Stimulated activated naive CD8-positive, alpha-beta T cell treated with anti-CD3 and anti-CD28 coated beads, Interleukin-15, amount 100 ng/mL, for 72 hours (primary cell): ENCODE measurements around the gene ADAT2.
A peak's percentile ranks its signal among the peaks of the same experiment; 100 is the strongest.

Source experiments
- ATAC-seq: fragments of 150-1000 bp; cut with Tn5 transposase; 2 replicates; pipeline ENCODE4 v1.10.0; 2021; ENCODE audit warnings: mild to moderate bottlenecking, moderate library complexity
- DNase-seq, 2 donors: peaks; one replicate each; pipeline ENCODE4 v3.0.0; 2021 to 2022
- H3K27ac Mint-ChIP-seq, 2 donors: one replicate each; pipeline ENCODE4 v1.8.0; 2022; ENCODE audit warnings: mild to moderate bottlenecking in 2 of 2, mixed read lengths in 2 of 2, moderate library complexity in 2 of 2
- H3K27me3 Mint-ChIP-seq: one replicate; pipeline ENCODE4 v1.8.0; 2022; ENCODE audit warnings: mixed read lengths
- H3K4me1 Mint-ChIP-seq: one replicate; pipeline ENCODE4 v1.8.0; 2022; ENCODE audit warnings: mild to moderate bottlenecking, mixed read lengths
- H3K4me3 Mint-ChIP-seq, 2 donors: one replicate each; pipeline ENCODE4 v1.8.0; 2022; ENCODE audit warnings: mild to moderate bottlenecking in 2 of 2, mixed read lengths in 2 of 2, moderate library complexity in 1 of 2
- H3K9me3 Mint-ChIP-seq, 2 donors: one replicate each; pipeline ENCODE4 v1.8.0; 2022; ENCODE audit warnings: mixed read lengths in 2 of 2

The ADAT2 gene

GRCh38 chr6:143408787-143409162, 41.7 kb downstream of the ADAT2 start:
- no peaks in the 10 kb centered on the region for H3K4me1 Mint-ChIP-seq
- no peak overlapping the region for H3K27ac Mint-ChIP-seq
- no peak overlapping the region for H3K4me3 Mint-ChIP-seq
- no peak for DNase-seq
- H3K27me3 Mint-ChIP-seq = peaks cover 7% of the 10 kb centered on the region
- H3K9me3 Mint-ChIP-seq = peaks cover 9 to 12% of the 10 kb centered on the region in 2 donors
- no peak for ATAC-seq

- H3K27ac Mint-ChIP-seq = no peak overlapping the region
- H3K4me1 Mint-ChIP-seq = no peaks in the 10 kb centered on the region
- peaks cover 9 to 12% of the 10 kb centered on the region in 2 donors for H3K9me3 Mint-ChIP-seq
- ATAC-seq (no peak), DNase-seq (no peak)
- peaks cover 7% of the 10 kb centered on the region for H3K27me3 Mint-ChIP-seq
- no peak overlapping the region for H3K4me3 Mint-ChIP-seq
These were observed 42.2 kb downstream of the ADAT2 start for GRCh38 chr6:143408151-143408786.

DNA sequence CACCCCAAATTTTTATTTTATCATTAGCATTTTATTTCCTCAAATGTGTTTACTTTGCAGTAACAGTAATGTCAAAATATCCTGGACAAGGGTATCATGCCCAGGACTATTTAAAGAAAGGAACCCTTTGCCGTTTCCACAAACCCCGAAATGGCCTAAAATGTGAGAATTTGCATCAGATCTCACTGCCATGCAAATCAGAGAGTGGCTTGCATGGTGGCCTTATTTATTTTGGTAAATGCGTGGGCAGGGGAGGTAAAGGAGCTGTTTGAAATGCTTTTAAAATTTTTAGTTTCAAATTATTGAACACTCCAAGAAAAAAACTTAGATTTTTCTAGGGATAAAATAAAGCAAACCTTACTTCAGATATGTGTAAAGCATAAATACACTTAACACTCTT, 43.8 kb downstream of the ADAT2 start:
- ATAC-seq (no peak), DNase-seq (no peak)
- Mint-ChIP-seq H3K27me3 (peaks cover 7% of the 10 kb centered on the region), H3K9me3 (peaks cover 9 to 12% of the 10 kb centered on the region in 2 donors), H3K4me3 (no peak overlapping the region), H3K4me1 (peaks cover 5% of the 10 kb centered on the region), H3K27ac (no peak overlapping the region)

DNA sequence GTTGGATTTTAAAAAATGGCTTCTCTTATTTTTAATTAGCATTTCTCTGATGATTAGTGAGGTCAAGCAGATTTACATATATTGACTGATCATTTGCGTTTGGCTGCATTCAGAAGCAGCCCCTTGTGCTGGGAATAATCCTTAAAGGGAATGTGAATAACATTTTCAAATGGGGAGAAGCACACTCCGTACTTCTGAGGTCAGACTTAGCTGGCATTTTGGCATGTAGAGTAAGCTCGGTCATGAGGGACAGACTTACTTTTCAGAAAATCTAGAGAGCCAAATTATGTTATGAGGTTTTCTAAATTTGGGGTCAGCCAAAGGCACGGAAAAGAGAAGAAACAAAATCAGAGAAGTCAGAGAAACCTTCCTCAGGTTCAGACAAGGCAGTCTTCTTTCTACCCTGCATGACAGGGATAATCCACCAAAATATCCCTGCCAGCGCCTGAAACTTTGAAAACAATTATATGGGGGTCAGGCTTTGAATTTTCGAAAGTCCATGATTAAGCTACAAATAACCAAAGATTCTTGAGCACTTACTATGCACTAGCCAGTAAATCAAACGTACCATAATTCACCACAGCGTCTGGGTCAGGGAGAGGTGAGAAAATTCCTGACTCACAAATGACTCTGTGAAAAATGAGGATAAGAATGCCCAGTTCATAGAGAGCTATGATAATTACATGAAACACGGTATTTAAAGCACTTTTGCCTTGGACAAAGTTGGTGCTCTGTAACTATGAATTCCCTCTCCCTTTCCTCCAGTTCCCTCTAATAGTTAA, 44.9 kb downstream of the ADAT2 start:
- Mint-ChIP-seq H3K4me1 (peaks cover 16% of the 10 kb centered on the region), H3K4me3 (no peak overlapping the region), H3K9me3 (peaks cover 9 to 12% of the 10 kb centered on the region in 2 donors), H3K27me3 (peaks cover 7% of the 10 kb centered on the region), H3K27ac (no peak overlapping the region)
- DNase-seq (no peak), ATAC-seq (no peak)

DNA sequence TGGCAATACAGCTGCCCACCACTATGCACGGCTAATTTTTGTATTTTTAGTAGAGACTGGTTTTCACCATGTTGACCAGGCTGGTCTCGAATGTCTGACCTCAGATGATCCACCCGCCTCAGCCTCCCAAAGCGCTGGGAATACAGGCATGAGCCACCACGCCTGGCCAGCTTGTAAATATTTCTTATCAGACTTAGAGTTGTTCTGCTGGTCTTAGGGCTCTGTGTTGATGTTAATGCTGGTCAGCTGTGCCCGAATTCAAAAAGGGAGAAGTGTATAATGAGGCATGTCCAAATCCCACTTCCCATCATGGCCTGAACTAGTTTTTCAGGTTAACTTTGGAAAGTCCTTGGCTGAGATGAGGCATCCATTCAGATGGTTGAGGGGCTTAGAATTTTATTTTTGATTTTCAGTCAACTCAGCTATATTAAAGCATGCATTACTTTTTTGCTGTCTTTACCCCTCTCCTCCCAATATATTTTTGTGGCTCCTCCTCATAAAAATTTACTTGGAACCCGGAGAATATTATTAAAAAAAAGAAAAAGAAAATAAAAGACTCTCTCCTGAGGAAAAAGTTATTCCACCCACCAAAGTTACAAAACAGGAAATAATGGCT, 47.7 kb downstream of the ADAT2 start:
- H3K4me3 Mint-ChIP-seq = no peak overlapping the region
- DNase-seq (no peak), ATAC-seq (no peak)
- peaks cover 26% of the 10 kb centered on the region for H3K4me1 Mint-ChIP-seq
- no peaks in the 10 kb centered on the region for H3K9me3 Mint-ChIP-seq
- H3K27ac Mint-ChIP-seq = no peak overlapping the region
- H3K27me3 Mint-ChIP-seq = peaks cover 7% of the 10 kb centered on the region

- no peak for ATAC-seq
These were observed 48.7 kb downstream of the ADAT2 start for GRCh38 chr6:143401636-143402370.

DNA sequence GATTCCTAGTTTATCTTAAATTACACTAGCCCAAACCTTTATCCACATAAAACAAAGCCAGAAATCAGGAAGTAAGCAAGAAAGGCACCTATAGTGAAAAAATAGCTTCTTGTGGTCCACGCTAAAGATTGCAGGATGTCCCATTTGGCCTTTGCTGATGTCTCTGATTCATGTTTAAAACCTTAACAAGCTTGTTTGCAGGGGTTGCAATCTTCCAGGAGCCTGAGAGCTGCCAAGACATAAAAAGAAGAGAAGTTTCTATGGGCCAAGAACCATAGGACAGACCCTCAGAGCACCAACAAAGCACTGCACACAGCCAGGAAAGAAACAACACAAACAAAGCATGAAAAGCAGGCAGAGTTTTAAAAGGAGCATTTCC, 49.4 kb downstream of the ADAT2 start:
- Mint-ChIP-seq H3K9me3 (no peaks in the 10 kb centered on the region), H3K4me3 (peak overlapping the region in 1 of 2 donors; percentile 45), H3K27me3 (no peaks in the 10 kb centered on the region), H3K27ac (peak overlapping the region in 1 of 2 donors; percentile 59), H3K4me1 (peaks cover 26% of the 10 kb centered on the region)
- ATAC-seq (no peak), DNase-seq (no peak)

More at GRCh38 chr6:143401636-143402370, 48.7 kb downstream of the ADAT2 start:
- Mint-ChIP-seq H3K4me1 (peaks cover 26% of the 10 kb centered on the region), H3K9me3 (no peaks in the 10 kb centered on the region), H3K27ac (no peak overlapping the region), H3K27me3 (no peaks in the 10 kb centered on the region), H3K4me3 (no peak overlapping the region)
- DNase-seq = no peak

GRCh38 chr6:143400258-143401067, 50.0 kb downstream of the ADAT2 start:
- H3K4me3 Mint-ChIP-seq = peak overlapping the region in 1 of 2 donors; percentile 45

DNA sequence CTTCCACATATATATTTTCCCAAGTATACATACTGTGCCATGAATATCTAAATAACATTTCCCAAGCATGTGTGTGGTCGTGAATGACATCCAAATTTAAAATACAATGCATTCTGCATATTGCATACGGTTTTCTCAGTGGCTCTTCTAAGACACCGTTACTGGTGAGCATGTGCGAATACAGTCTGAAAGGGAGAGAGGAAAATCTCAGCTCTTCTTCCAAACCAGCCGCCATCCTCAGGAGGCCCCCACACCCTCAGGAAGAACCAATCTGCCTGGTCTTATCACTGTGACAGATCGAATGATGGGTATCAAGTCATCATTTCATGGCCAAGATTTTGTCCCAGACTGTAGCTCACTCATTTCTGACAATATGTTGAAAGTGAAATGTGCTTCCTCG, 50.7 kb downstream of the ADAT2 start:
- Mint-ChIP-seq H3K27me3 (no peaks in the 10 kb centered on the region), H3K4me1 (peaks cover 26% of the 10 kb centered on the region), H3K4me3 (no peak overlapping the region), H3K9me3 (no peaks in the 10 kb centered on the region), H3K27ac (no peak overlapping the region)
- ATAC-seq (no peak), DNase-seq (no peak)

More at GRCh38 chr6:143400258-143401067, 50.0 kb downstream of the ADAT2 start:
- Mint-ChIP-seq H3K27me3 (no peaks in the 10 kb centered on the region), H3K27ac (no peak overlapping the region), H3K9me3 (no peaks in the 10 kb centered on the region), H3K4me1 (peaks cover 26% of the 10 kb centered on the region)
- ATAC-seq (peak; percentile 72), DNase-seq (peak in 1 of 2 donors; percentile 17)

GRCh38 chr6:143399176-143399575, 51.3 kb downstream of the ADAT2 start:
- Mint-ChIP-seq H3K27me3 (no peaks in the 10 kb centered on the region), H3K27ac (no peak overlapping the region), H3K4me3 (no peak overlapping the region), H3K9me3 (no peaks in the 10 kb centered on the region), H3K4me1 (peaks cover 26% of the 10 kb centered on the region)
- ATAC-seq (no peak), DNase-seq (no peak)

GRCh38 chr6:143397227-143398222, 53.0 kb downstream of the ADAT2 start:
- DNase-seq = peak in 1 of 2 donors; percentile 14
- peaks cover 6% of the 10 kb centered on the region for H3K27me3 Mint-ChIP-seq

GRCh38 chr6:143396497-143397226, 53.8 kb downstream of the ADAT2 start:
- DNase-seq (no peak), ATAC-seq (no peak)
- H3K27ac Mint-ChIP-seq = no peak overlapping the region
- H3K4me3 Mint-ChIP-seq = no peak overlapping the region
- peaks cover 20% of the 10 kb centered on the region for H3K4me1 Mint-ChIP-seq
- peaks cover 9% of the 10 kb centered on the region for H3K27me3 Mint-ChIP-seq
- H3K9me3 Mint-ChIP-seq = no peaks in the 10 kb centered on the region

More at GRCh38 chr6:143397227-143398222, 53.0 kb downstream of the ADAT2 start:
- no peaks in the 10 kb centered on the region for H3K9me3 Mint-ChIP-seq
- H3K4me1 Mint-ChIP-seq = peaks cover 26% of the 10 kb centered on the region
- peak; percentile 80 for ATAC-seq
- H3K4me3 Mint-ChIP-seq = no peak overlapping the region
- no peak overlapping the region for H3K27ac Mint-ChIP-seq

DNA sequence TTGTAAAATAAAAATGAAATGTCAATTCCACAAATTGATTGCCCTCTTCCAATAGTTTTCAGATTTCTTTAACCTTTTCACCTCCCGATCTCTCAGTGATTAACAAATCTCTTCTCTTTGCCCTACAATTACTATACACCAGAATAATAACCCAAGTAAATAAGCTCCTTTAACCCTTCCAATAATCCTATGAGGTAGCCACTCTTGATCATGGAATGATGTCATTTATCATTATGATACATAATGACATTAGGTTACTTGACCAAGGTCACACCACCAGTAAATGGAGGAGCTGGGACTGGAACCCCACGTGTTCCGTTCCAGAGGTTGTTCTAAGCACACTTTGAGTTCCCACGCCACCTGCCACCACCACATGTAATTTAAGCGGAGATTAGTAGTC, 54.8 kb downstream of the ADAT2 start:
- no peaks in the 10 kb centered on the region for H3K9me3 Mint-ChIP-seq
- H3K4me3 Mint-ChIP-seq = no peak overlapping the region
- ATAC-seq (no peak), DNase-seq (no peak)
- peaks cover 9% of the 10 kb centered on the region for H3K27me3 Mint-ChIP-seq
- peaks cover 11% of the 10 kb centered on the region for H3K4me1 Mint-ChIP-seq
- H3K27ac Mint-ChIP-seq = no peak overlapping the region
